GM19467 (cell line): Measurements from ENCODE around the gene STAG2.
A peak's percentile ranks its signal among the peaks of the same experiment; 100 is the strongest.
"Not testable (repeated sequence)": the region's sequence is repeated elsewhere in the genome, so short reads cannot be mapped to it uniquely, and the experiment has no call there.

Source experiments
- ATAC-seq: cut with Tn5 transposase; IDR thresholded peaks from one replicate; pipeline ENCODE4 v1.9.1; 2021; ENCODE audit warnings: mild to moderate bottlenecking, moderate library complexity; ENCODE audit not compliant: unreplicated experiment

Gene STAG2

GRCh38 chrX:124030520-124030919 lies 69.0 kb downstream of the STAG2 start:
- ATAC-seq: peak; percentile 62

DNA sequence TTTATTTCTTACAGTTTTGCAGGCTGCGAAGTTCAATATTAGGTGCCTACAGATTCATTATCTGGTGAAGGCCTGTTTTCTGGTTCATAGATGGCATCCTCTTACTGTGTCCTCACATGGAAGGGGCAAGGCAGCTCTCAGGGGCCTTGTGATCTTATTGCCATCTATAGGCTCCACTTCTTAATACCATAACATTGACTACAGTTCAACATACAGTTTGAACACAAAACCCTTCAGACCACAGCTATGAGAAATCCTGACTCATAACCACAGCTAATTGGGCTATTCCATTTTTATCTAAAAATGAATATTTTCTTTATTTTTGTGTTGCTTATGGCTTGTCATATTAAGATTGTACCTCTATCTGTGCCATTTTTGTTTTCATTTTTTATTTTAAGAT lies 72.3 kb downstream of the STAG2 start:
- ATAC-seq: no peak

GRCh38 chrX:124035657-124036056 lies 74.2 kb downstream of the STAG2 start:
- ATAC-seq: no peak

- ATAC-seq: no peak
Measured at GRCh38 chrX:124042042-124042441, 80.5 kb downstream of the STAG2 start.

DNA sequence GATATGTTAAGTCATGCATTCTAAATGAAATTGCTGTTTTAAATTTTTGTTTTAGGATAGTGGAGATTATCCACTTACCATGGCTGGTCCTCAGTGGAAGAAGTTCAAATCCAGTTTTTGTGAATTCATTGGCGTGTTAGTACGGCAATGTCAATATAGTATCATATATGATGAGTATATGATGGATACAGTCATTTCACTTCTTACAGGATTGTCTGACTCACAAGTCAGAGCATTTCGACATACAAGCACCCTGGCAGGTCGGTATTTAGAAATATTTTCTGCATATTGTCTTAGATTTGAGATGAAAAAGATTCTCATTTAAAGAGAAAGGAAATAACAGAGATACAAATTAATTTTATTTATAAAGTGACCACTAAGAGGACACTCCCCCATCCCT lies 83.6 kb downstream of the STAG2 start:
- ATAC-seq: no peak

- ATAC-seq: not testable (repeated sequence)
Measured at GRCh38 chrX:124084417-124084816, 122.9 kb downstream of the STAG2 start.

GRCh38 chrX:124085063-124085462 lies 123.6 kb downstream of the STAG2 start:
- ATAC-seq: no peak

GRCh38 chrX:124086411-124086810 lies 124.9 kb downstream of the STAG2 start:
- ATAC-seq: no peak

- ATAC-seq: no peak
Measured at GRCh38 chrX:124087000-124087746, 125.7 kb downstream of the STAG2 start.

DNA sequence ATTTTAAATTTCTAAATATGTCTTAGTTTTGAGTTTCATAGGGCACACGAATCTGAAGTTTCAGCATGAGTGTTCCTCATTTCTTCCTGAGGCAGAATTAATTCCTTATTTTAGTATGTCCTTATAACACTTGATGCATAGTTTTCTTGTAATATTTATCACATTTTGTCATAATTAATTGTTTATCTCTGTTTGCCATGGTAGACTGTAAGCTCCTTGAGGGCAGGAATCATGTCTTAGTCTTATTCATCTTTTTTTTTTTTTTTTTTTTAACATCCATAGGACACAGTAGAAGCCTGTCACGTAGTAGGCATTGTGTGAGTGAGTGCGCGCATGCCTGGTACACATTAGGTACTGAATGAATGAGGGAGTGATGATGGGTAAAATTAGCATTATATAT lies 131.7 kb downstream of the STAG2 start:
- ATAC-seq: no peak

GRCh38 chrX:124097116-124097515 lies 135.6 kb downstream of the STAG2 start:
- ATAC-seq: no peak

- no peak for ATAC-seq
Measured at GRCh38 chrX:124098089-124098488, 136.6 kb downstream of the STAG2 start.

DNA sequence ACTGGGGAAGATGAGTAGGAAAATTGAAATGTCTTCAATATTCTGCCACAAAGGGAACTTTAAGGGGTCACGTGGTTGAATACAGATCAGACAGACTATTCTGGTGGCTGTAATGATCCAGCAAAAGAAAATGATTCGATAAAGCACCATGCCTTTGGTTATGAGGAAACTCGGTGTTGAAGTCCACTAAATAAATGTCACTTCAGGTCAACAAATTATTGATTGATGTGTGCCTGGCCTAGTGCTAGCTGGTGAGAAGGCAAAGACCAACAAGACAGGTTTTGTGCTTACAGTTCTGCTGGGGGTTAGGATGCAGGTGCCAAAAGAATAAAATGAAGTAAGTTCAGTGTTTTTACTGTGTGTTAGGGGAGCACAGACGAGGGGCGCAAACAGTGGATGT lies 142.5 kb downstream of the STAG2 start:
- ATAC-seq: no peak

DNA sequence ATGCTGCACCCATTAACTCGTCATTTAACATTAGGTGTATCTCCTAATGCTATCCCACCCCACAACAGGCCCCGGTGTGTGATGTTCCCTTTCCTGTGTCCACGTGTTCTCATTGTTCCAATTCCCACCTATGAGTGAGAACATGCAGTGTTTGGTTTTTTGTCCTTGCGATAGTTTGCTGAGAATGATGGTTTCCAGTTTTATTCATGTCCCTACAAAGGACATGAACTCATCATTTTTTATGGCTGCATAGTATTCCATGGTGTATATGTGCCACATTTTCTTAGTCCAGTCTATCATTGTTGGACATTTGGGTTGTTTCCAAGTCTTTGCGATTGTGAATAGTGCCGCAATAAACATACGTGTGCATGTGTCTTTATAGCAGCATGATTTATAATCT lies 143.0 kb downstream of the STAG2 start:
- not testable (repeated sequence) for ATAC-seq

DNA sequence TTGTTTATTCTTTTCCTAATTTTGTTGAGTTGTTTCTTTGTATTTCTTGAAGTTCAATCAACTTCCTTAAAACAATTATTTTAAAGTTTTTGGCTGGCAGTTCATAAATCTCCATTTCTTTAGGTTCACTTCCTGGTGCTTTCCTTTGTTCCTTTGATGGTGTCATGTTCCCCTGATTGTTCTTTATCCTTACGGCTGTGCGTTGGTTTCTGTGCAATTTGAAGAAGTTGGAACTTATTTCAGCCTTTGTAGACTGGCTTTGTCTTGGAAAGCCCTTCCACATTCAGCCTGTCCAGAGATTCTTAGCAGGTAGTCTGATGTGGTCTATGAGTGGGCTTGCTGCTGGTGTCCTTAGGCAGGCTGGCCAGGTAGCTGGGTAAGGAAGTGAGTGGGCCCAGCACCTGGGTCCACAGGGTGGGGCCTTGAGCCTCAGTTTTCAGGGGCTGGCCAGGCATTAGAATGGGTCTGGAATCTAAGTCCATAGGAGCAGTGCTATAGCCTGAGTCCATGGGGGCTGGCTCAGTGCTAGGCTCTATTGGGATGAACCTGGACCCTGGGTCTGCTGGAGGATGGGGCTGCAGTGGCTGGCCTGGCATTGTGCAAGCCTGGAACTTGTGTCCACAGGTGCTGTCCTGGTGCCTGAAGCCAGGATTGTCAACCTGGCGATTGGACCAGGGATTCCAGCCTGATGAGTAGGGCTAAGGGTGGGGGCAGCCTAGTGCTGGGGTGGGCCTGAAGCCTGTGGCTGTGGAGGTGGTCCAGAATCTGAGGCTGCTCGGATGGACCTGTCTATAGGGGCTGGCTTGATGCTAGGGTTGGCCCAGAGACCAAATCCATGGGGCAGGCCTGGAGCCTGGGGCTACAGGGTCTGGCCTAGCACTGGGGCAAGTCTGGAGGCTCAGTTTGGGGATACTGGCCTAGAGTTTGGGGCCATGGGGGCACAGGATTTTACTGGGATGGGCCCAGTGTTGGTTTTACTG lies 152.4 kb downstream of the STAG2 start:
- ATAC-seq: no peak

- no peak for ATAC-seq
Measured at GRCh38 chrX:124117325-124117724, 155.8 kb downstream of the STAG2 start.

DNA sequence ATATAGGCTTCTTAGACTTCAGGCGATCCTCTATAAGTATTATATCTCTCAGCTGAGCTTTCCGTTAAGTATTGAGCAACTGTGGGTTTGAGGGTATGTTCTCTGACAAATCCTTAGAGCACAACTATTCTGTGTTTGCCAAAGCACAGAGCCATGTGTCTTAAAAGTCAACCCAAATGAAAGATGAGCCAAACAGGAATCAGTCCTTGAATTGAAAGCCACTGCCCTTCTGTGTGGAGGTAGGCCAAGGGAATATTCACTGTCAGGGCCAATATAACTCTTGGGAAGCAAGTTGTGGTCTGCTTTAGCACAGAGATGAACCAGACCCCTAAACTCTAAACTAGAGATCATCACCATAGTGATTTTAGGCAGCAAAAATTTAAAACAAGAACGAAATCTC lies 164.0 kb downstream of the STAG2 start:
- no peak for ATAC-seq

DNA sequence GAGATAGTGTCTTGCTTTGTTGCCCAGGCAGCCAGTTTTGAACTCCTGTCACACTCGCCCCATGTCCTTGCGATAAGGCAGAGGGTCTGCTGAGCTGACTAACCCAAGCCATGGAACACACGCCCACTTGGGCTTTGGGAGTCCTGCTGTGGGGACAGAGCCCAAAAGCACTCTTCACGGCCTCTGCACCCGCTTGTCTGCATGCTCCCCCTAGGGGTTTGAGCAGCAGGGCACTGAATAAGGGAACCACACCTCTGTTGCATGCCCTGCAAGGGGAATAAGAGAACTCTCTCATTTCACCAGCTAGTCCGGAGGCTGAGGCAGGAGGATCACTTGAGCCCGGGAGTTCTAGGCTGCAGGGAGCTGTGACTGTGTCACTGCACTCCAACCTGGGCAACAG lies 166.0 kb downstream of the STAG2 start:
- no peak for ATAC-seq

GRCh38 chrX:124132437-124132836 lies 170.9 kb downstream of the STAG2 start:
- ATAC-seq: not testable (repeated sequence)

GRCh38 chrX:124145749-124146148 lies 184.2 kb downstream of the STAG2 start:
- no peak for ATAC-seq

DNA sequence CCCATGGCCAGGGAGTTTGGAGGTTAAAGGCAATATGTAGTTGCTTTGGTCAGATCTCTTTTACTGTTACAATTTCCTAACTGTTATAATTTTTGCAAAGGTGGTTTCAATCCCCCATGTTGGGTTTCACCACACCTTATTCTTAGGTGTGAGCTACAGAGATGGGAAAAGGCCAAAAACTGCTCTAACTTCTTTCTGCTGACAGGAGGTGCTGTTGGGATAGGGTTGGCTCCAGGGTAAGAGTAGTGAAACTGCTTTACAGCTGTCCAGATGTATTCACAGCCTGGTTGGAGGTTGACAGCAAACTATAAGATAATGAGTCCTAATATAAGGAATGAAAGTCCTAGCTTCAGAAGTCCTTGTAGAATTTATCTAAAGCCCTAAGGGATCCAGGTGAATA lies 189.7 kb downstream of the STAG2 start:
- ATAC-seq: no peak
